Measurements from ENCODE around the gene VPS13D. TPM values are rescaled to one million over a fixed set of nuclear protein-coding genes. Genes with fewer than 3 reads are reported as not detected.

Gene VPS13D
- total RNA-seq, 1 experiment from 2014 or later: 36.5 TPM

- Mint-ChIP-seq H3K27me3 (ENCODE audit: insufficient read depth, unreplicated experiment) (no peaks in the 10 kb centered on the region), H3K4me1 (ENCODE audit: insufficient read depth, unreplicated experiment) (peaks cover 9% of the 10 kb centered on the region), H3K36me3 (ENCODE audit: insufficient read depth, unreplicated experiment) (peaks cover 6% of the 10 kb centered on the region), H3K9me3 (ENCODE audit: unreplicated experiment) (no peaks in the 10 kb centered on the region), H3K27ac (ENCODE audit: low read depth, unreplicated experiment) (no peak overlapping the region), H3K4me3 (ENCODE audit: unreplicated experiment) (no peak overlapping the region)
- DNase-seq (ENCODE audit: unreplicated experiment): no peak
- TF ChIP-seq CTCF (IDR thresholded peaks at IDR 0.05; ENCODE audit: unreplicated experiment): no peak
- intact Hi-C loops (cut with micrococcal nuclease): no loop called here
- no TSS peak for BruUV-seq (replicated peaks)
- POLR2A ChIA-PET: interaction anchor here (0.7 kb wide), 1 partner anchor 205 kb away, joined by 3 read pairs; no protein-coding TSS in a partner anchor
- CTCF ChIA-PET: interaction anchor here (1.0 kb wide), 1 partner anchor 17 kb away, joined by 4 read pairs; no protein-coding TSS in a partner anchor
Observed at GRCh38 chr1:12529640-12530174, 299.9 kb downstream of the VPS13D start.

- DNase-seq (ENCODE audit: unreplicated experiment): no peak
- Mint-ChIP-seq H3K4me3 (ENCODE audit: unreplicated experiment) (no peak overlapping the region), H3K4me1 (ENCODE audit: insufficient read depth, unreplicated experiment) (peaks cover 2% of the 10 kb centered on the region), H3K27ac (ENCODE audit: low read depth, unreplicated experiment) (no peak overlapping the region), H3K36me3 (ENCODE audit: insufficient read depth, unreplicated experiment) (peaks cover 6% of the 10 kb centered on the region), H3K9me3 (ENCODE audit: unreplicated experiment) (no peaks in the 10 kb centered on the region), H3K27me3 (ENCODE audit: insufficient read depth, unreplicated experiment) (no peaks in the 10 kb centered on the region)
- no TSS peak for BruUV-seq (replicated peaks)
- ChIA-PET POLR2A (no interaction called here), CTCF (no interaction called here)
- TF ChIP-seq CTCF (IDR thresholded peaks at IDR 0.05; ENCODE audit: unreplicated experiment): no peak
- intact Hi-C loops (cut with micrococcal nuclease): no loop called here
Observed at GRCh38 chr1:12530462-12531178, 300.8 kb downstream of the VPS13D start.

GRCh38 chr1:12531179-12531499 is 301.3 kb downstream of the VPS13D start:
- Mint-ChIP-seq H3K9me3 (ENCODE audit: unreplicated experiment) (no peaks in the 10 kb centered on the region), H3K4me3 (ENCODE audit: unreplicated experiment) (no peak overlapping the region), H3K27ac (ENCODE audit: low read depth, unreplicated experiment) (peak overlapping the region; percentile 40), H3K4me1 (ENCODE audit: insufficient read depth, unreplicated experiment) (no peaks in the 10 kb centered on the region), H3K27me3 (ENCODE audit: insufficient read depth, unreplicated experiment) (peaks cover 4% of the 10 kb centered on the region), H3K36me3 (ENCODE audit: insufficient read depth, unreplicated experiment) (peaks cover 6% of the 10 kb centered on the region)
- TF ChIP-seq CTCF (IDR thresholded peaks at IDR 0.05; ENCODE audit: unreplicated experiment): no peak
- CTCF ChIA-PET: no interaction called here
- BruUV-seq (replicated peaks): no TSS peak
- DNase-seq (ENCODE audit: unreplicated experiment): no peak
- POLR2A ChIA-PET: no interaction called here
- intact Hi-C loops (cut with micrococcal nuclease): no loop called here

- no peak for TF ChIP-seq CTCF (IDR thresholded peaks at IDR 0.05; ENCODE audit: unreplicated experiment)
- no TSS peak for BruUV-seq (replicated peaks)
- POLR2A ChIA-PET: no interaction called here
- intact Hi-C loops (cut with micrococcal nuclease): no loop called here
- H3K27ac Mint-ChIP-seq (ENCODE audit: low read depth, unreplicated experiment): no peak overlapping the region
- peaks cover 6% of the 10 kb centered on the region for H3K36me3 Mint-ChIP-seq (ENCODE audit: insufficient read depth, unreplicated experiment)
- no peak overlapping the region for H3K4me3 Mint-ChIP-seq (ENCODE audit: unreplicated experiment)
- H3K9me3 Mint-ChIP-seq (ENCODE audit: unreplicated experiment): no peaks in the 10 kb centered on the region
- DNase-seq (ENCODE audit: unreplicated experiment): no peak
- CTCF ChIA-PET: interaction anchor here (0.9 kb wide), 1 partner anchor 14 kb away, joined by 4 read pairs; no protein-coding TSS in a partner anchor
- peaks cover 19% of the 10 kb centered on the region for H3K27me3 Mint-ChIP-seq (ENCODE audit: insufficient read depth, unreplicated experiment)
- H3K4me1 Mint-ChIP-seq (ENCODE audit: insufficient read depth, unreplicated experiment): no peaks in the 10 kb centered on the region
Observed at GRCh38 chr1:12532405-12533315, 302.8 kb downstream of the VPS13D start.

Measured in MCF 10A (cell line).